ENCODE results near the gene CPVL. TPM values are rescaled to one million over a fixed set of nuclear protein-coding genes. Genes with fewer than 3 reads are reported as not detected.

The CPVL gene
- total and polyA plus RNA-seq, 2 of the 4 experiments (the other 2 are of a cell fraction), result not detected

- Histone ChIP-seq H4K20me1 (ENCODE audit: insufficient read depth, low read length) (no peaks in the 10 kb centered on the region), H3K27ac (ENCODE audit: insufficient read depth, low read length) (no peak overlapping the region), H2BK20ac (ENCODE audit: low read depth, low read length) (no peak overlapping the region), H3K79me1 (ENCODE audit: low read depth in 1 of 2, low read length in 2 of 2) (no peaks in the 10 kb centered on the region), H2AK5ac (ENCODE audit: low read depth, low read length) (no peak overlapping the region), H3K4ac (ENCODE audit: low read depth, low read length) (no peak overlapping the region), H2BK15ac (ENCODE audit: low read depth, low read length) (no peak overlapping the region), H4K91ac (ENCODE audit: insufficient read depth, low read depth, low read length) (no peak overlapping the region), H3K23ac (ENCODE audit: low read depth, low read length) (no peak overlapping the region), H3K9me1 (ENCODE audit: insufficient read depth, low read length) (no peaks in the 10 kb centered on the region), H3K56ac (ENCODE audit: extremely low read depth, insufficient read depth, low read length) (no peak overlapping the region), H2AFZ (replicated peaks; ENCODE audit: low read length, poor library complexity) (no peak overlapping the region), H3K9me3 (ENCODE audit: control insufficient read depth, insufficient read depth, low read length) (peaks cover 4% of the 10 kb centered on the region; the same call in 1 of the 2 replicates), H3K18ac (ENCODE audit: low read depth, low read length) (no peak overlapping the region), H3K4me3 (ENCODE audit: insufficient read depth, low read depth, low read length) (no peak overlapping the region), H3K14ac (replicated peaks; ENCODE audit: low read depth, low read length) (no peak overlapping the region), H3K9ac (ENCODE audit: low read depth, low read length) (no peak overlapping the region), H2BK120ac (ENCODE audit: low read depth, low read length) (no peak overlapping the region), H3K4me2 (ENCODE audit: low read depth, low read length) (no peak overlapping the region), H3K27me3 (ENCODE audit: control insufficient read depth, insufficient read depth, low read length) (peaks cover 38% of the 10 kb centered on the region), H3K4me1 (ENCODE audit: control insufficient read depth, insufficient read depth, low read length) (no peaks in the 10 kb centered on the region; the same call in 1 of the 2 replicates), H4K5ac (ENCODE audit: low read depth, low read length) (no peak overlapping the region), H4K8ac (ENCODE audit: low read depth in 2 of 2, low read length in 2 of 2) (no peak overlapping the region), H3K36me3 (ENCODE audit: control insufficient read depth, insufficient read depth, low read length) (no peaks in the 10 kb centered on the region), H2AK9ac (replicated peaks; ENCODE audit: low read depth, low read length, poor library complexity) (no peak overlapping the region), H2BK5ac (ENCODE audit: low read depth, low read length, poor library complexity, severe bottlenecking) (no peak overlapping the region)
- ChIA-PET CTCF (interaction anchor here (1.1 kb wide), 1 partner anchor 9 kb away, joined by 3 read pairs; no protein-coding TSS in a partner anchor), POLR2A (ENCODE audit: unreplicated experiment) (no interaction called here)
- no peak for ATAC-seq (ENCODE audit: low read depth)
- intact Hi-C loops (cut with micrococcal nuclease) (no loop called here), dilution Hi-C loops (cut with HindIII; ENCODE audit: low sequenced_read_pairs, unreplicated experiment) (no loop called here), in situ Hi-C loops (cut with MboI; ENCODE audit: low sequenced_read_pairs) (no loop called here)
- no peak for TF ChIP-seq USF2 (IDR thresholded peaks at IDR 0.05; ENCODE audit: low read depth, low read length)
- TF ChIP-seq FOS (IDR thresholded peaks at IDR 0.05; ENCODE audit: low read depth, low read length), result no peak
- TF ChIP-seq RCOR1 (IDR thresholded peaks at IDR 0.05; ENCODE audit: insufficient replicate concordance, low read length), result no peak
- no peak for TF ChIP-seq NFE2L2 (IDR thresholded peaks at IDR 0.05; ENCODE audit: low read depth, low read length)
- TF ChIP-seq CHD1 (IDR thresholded peaks at IDR 0.05; ENCODE audit: low read depth, low read length), result no peak
- TF ChIP-seq BHLHE40 (IDR thresholded peaks at IDR 0.05; ENCODE audit: low read depth, low read length), result no peak
- TF ChIP-seq RAD21 (IDR thresholded peaks at IDR 0.05; ENCODE audit: low read length), result no peak
- TF ChIP-seq ELK1 (IDR thresholded peaks at IDR 0.05; ENCODE audit: borderline replicate concordance, low read depth, low read length), result no peak
- no peak for TF ChIP-seq MAFK (IDR thresholded peaks at IDR 0.05; ENCODE audit: low read depth, low read length)
- TF ChIP-seq CEBPB (IDR thresholded peaks at IDR 0.05; ENCODE audit: low read depth, low read length), result no peak
- TF ChIP-seq MXI1 (IDR thresholded peaks at IDR 0.05; ENCODE audit: borderline replicate concordance, low read depth, low read length), result no peak
- no peak for TF ChIP-seq CTCF (conservative IDR thresholded peaks at IDR 0.05; ENCODE audit: low read depth, low read length)
- TF ChIP-seq RFX5 (IDR thresholded peaks at IDR 0.05; ENCODE audit: low read depth, low read length), result no peak
- TF ChIP-seq POLR2A (IDR thresholded peaks at IDR 0.05; ENCODE audit: low read depth, low read length), result no peak
- TF ChIP-seq SMC3 (IDR thresholded peaks at IDR 0.05; ENCODE audit: low read depth, low read length), result no peak
- TF ChIP-seq MAZ (IDR thresholded peaks at IDR 0.05; ENCODE audit: borderline replicate concordance, low read depth, low read length), result no peak
- no TSS peak for BruUV-seq (replicated peaks)
- 68% methylated on average over 3 of the region's 5 CpGs; no CpG with 5 or more reads in 1 of the 2 experiments for WGBS, 2 experiments (ENCODE audit: extremely low coverage in 2 of 2, insufficient read length in 1 of 2)
- no peak for DNase-seq
Observed at GRCh38 chr7:28961972-28962371, 184.4 kb downstream of the CPVL start.

All from IMR-90 (cell line).